IMR-90 (cell line): ENCODE data around the gene LIMS1. TPM values are rescaled to one million over a fixed set of nuclear protein-coding genes. Genes with fewer than 3 reads are reported as not detected.

Experiments
- microRNA-seq, 2 experiments: library from miRNA; stranded (forward) in 1 of 2; unstranded in 1 of 2; fragments of 10-50 nt in 1 of 2; fragments of <30 nt in 1 of 2; gene quantifications in 1 of 2; microRNA quantifications in 1 of 2; one replicate each; pipeline versions ENCODE3 to v1.1.0; 2013 to 2020; ENCODE audit not compliant: insufficient read depth in 1 of 2, insufficient read length in 1 of 2, unreplicated experiment in 1 of 2
- polyA plus RNA-seq, 3 experiments: library from polyadenylated mRNA; depleted of rRNA; stranded (reverse); fragments of >200 nt; gene quantifications; 2 replicates each; pipeline ENCODE4 v1.2.3, GENCODE V29; 2012; ENCODE audit warnings: low replicate concordance in 1 of 3
- small RNA-seq, 5 experiments: library from RNA; depleted of rRNA; stranded (forward); fragments of <200 nt; gene quantifications; one replicate each; pipeline ENCODE3, GENCODE V24; 2012
- total RNA-seq: library from RNA; depleted of rRNA; stranded (reverse); fragments of >200 nt; gene quantifications from 2 replicates; pipeline ENCODE4 v1.2.3, GENCODE V29; 2012; rRNA removed

The LIMS1 gene
- total and polyA plus RNA-seq, 2 of the 4 experiments (the other 2 are of a cell fraction), result 59.1 to 131 TPM

Small RNAs within 50 kb of the gene (microRNA-seq; reads per million reads assigned to microRNA genes)
- gene AC010095.1 (ENCODE audit: insufficient read depth, insufficient read length), result not detected

Small RNAs within 50 kb of the gene (small RNA-seq; reads per million reads assigned to genes)
- gene AC010095.1, result 0 reads per million in 5 experiments

Other genes starting within 250 kb of the LIMS1 start
- gene SULT1C2, start 245.6 kb upstream of the LIMS1 start, total RNA-seq, result not detected in 2 replicates
- gene SULT1C2, start 245.6 kb upstream of the LIMS1 start, polyA plus RNA-seq (2012; rRNA removed), result 0.09 TPM in 1 of 2 replicates, not detected in the other
- 0.36 and 0.56 TPM in 2 replicates for gene SULT1C4, start 156.5 kb upstream of the LIMS1 start, total RNA-seq
- gene SULT1C4, start 156.5 kb upstream of the LIMS1 start, polyA plus RNA-seq (2012; rRNA removed), result 0.27 and 0.50 TPM in 2 replicates
- gene GCC2, start 85.3 kb upstream of the LIMS1 start, total RNA-seq, result 8.6 and 16.7 TPM in 2 replicates
- gene GCC2, start 85.3 kb upstream of the LIMS1 start, polyA plus RNA-seq (2012; rRNA removed), result 4.9 and 6.4 TPM in 2 replicates
- gene RANBP2, start 185.0 kb downstream of the LIMS1 start, total RNA-seq, result 64.9 and 95.8 TPM in 2 replicates
- 7.3 and 9.8 TPM in 2 replicates for gene RANBP2, start 185.0 kb downstream of the LIMS1 start, polyA plus RNA-seq (2012; rRNA removed)